CD14-positive monocyte (primary cell): ENCODE results near the gene C13orf46. TPM values are rescaled to one million over a fixed set of nuclear protein-coding genes. Genes with fewer than 3 reads are reported as not detected.

ENCODE experiments used
- DNase-seq, 3 donors: peaks; one replicate each; pipeline ENCODE4 v3.0.0-alpha.2; 2011 to 2022
- H2AFZ ChIP-seq: 2 replicates; pipeline ENCODE4 v1.6.0; 2012; ENCODE audit warnings: mild to moderate bottlenecking, low read depth, low read length, inconsistent platforms; ENCODE audit not compliant: insufficient read depth, poor library complexity, severe bottlenecking
- H3K27ac ChIP-seq, 2 donors: 1 replicate in 1 of 2; 2 replicates in 1 of 2; pipeline ENCODE4 v1.5.1; 2012 to 2013; ENCODE audit warnings: low read length in 2 of 2, control low read depth in 1 of 2, inconsistent platforms in 1 of 2, low read depth in 1 of 2, mild to moderate bottlenecking in 1 of 2
- H3K27me3 ChIP-seq, 2 donors: one replicate each; pipeline versions ENCODE4 v1.6.0 to v1.6.1; 2011 to 2013; ENCODE audit warnings: low read length in 2 of 2; ENCODE audit not compliant: control insufficient read depth in 2 of 2, insufficient read depth in 2 of 2
- H3K36me3 ChIP-seq, 2 donors: replicated peaks in 1 of 2; 1 replicate in 1 of 2; 2 replicates in 1 of 2; pipeline versions ENCODE4 v1.5.1 to v1.6.1; 2012 to 2013; ENCODE audit warnings: low read length in 2 of 2, control low read depth in 1 of 2, inconsistent platforms in 1 of 2, mild to moderate bottlenecking in 1 of 2; ENCODE audit not compliant: insufficient read depth in 2 of 2, control insufficient read depth in 1 of 2
- H3K4me1 ChIP-seq, 2 donors: 1 replicate in 1 of 2; 2 replicates in 1 of 2; pipeline versions ENCODE4 v1.5.1 to v1.6.1; 2012 to 2013; ENCODE audit warnings: low read length in 2 of 2, control low read depth in 1 of 2, inconsistent platforms in 1 of 2, mild to moderate bottlenecking in 1 of 2, moderate library complexity in 1 of 2; ENCODE audit not compliant: insufficient read depth in 2 of 2, control insufficient read depth in 1 of 2
- H3K4me2 ChIP-seq: replicated peaks from 2 replicates; pipeline ENCODE3; 2012; ENCODE audit warnings: low read length, moderate library complexity, mild to moderate bottlenecking; ENCODE audit not compliant: poor library complexity, severe bottlenecking; ENCODE audit errors: extremely low read depth
- H3K4me3 ChIP-seq, 3 experiments: fragments of 200-600 bp in 1 of 3; sonication (generic) in 1 of 3; replicated peaks in 1 of 3; 1 replicate in 2 of 3; 2 replicates in 1 of 3; pipeline ENCODE4 v1.5.1; 2011 to 2013; ENCODE audit warnings: low read length in 3 of 3, mild to moderate bottlenecking in 3 of 3, control low read depth in 2 of 3, low read depth in 2 of 3, inconsistent platforms in 1 of 3, moderate library complexity in 1 of 3
- H3K79me2 ChIP-seq: 2 replicates; pipeline ENCODE4 v1.6.0; 2012; ENCODE audit warnings: mild to moderate bottlenecking, control low read depth, inconsistent platforms, low read length, moderate library complexity; ENCODE audit not compliant: insufficient read depth
- H3K9ac ChIP-seq: 2 replicates; pipeline ENCODE4 v1.6.0; 2017; ENCODE audit warnings: low read length, mild to moderate bottlenecking; ENCODE audit not compliant: insufficient read depth, poor library complexity, severe bottlenecking
- H3K9me3 ChIP-seq, 2 donors: replicated peaks in 1 of 2; 1 replicate in 1 of 2; 2 replicates in 1 of 2; pipeline versions ENCODE4 v1.5.1 to v1.6.1; 2012 to 2013; ENCODE audit warnings: low read length in 2 of 2, control low read depth in 1 of 2; ENCODE audit not compliant: control insufficient read depth in 1 of 2, insufficient read depth in 1 of 2
- H4K20me1 ChIP-seq: 2 replicates; pipeline ENCODE4 v1.6.0; 2012; ENCODE audit warnings: mild to moderate bottlenecking, low read length, control low read depth, moderate library complexity; ENCODE audit not compliant: insufficient read depth
- H3K27ac Mint-ChIP-seq, 7 donors: one replicate each; pipeline ENCODE4 v1.8.0; 2020; ENCODE audit warnings: mild to moderate bottlenecking in 7 of 7, mixed read lengths in 7 of 7, moderate library complexity in 6 of 7, inconsistent platforms in 2 of 7
- H3K27me3 Mint-ChIP-seq, 3 donors: one replicate each; pipeline ENCODE4 v1.8.0; 2021 to 2022; ENCODE audit warnings: low read depth in 3 of 3, mild to moderate bottlenecking in 3 of 3, mixed read lengths in 3 of 3, moderate library complexity in 3 of 3, inconsistent platforms in 1 of 3
- H3K36me3 Mint-ChIP-seq, 2 donors: one replicate each; pipeline ENCODE4 v1.8.0; 2020; ENCODE audit warnings: mixed read lengths in 2 of 2, inconsistent platforms in 1 of 2, mild to moderate bottlenecking in 1 of 2
- H3K4me1 Mint-ChIP-seq: one replicate; pipeline ENCODE4 v1.8.0; 2020; ENCODE audit warnings: mild to moderate bottlenecking, mixed read lengths
- H3K4me3 Mint-ChIP-seq, 2 donors: one replicate each; pipeline ENCODE4 v1.8.0; 2020; ENCODE audit warnings: mild to moderate bottlenecking in 2 of 2, mixed read lengths in 2 of 2, moderate library complexity in 1 of 2
- H3K9me3 Mint-ChIP-seq, 7 donors: one replicate each; pipeline ENCODE4 v1.8.0; 2020 to 2022; ENCODE audit warnings: mixed read lengths in 7 of 7, mild to moderate bottlenecking in 6 of 7, moderate library complexity in 6 of 7, inconsistent platforms in 2 of 7
- CTCF ChIP-seq: fragments of 200-600 bp; IDR thresholded peaks from one replicate; pipeline ENCODE4 v1.8.0; 2022; ENCODE audit warnings: antibody characterized with exemption, mild to moderate bottlenecking
- WGBS: methylation state at CpG from one replicate; pipeline ENCODE4 v1.1.5; 2013; ENCODE audit warnings: missing lambda C conversion rate; ENCODE audit not compliant: insufficient coverage; 5-methylcytosine and 5-hydroxymethylcytosine counted together
- intact Hi-C, 2 donors: fragments of 100-400 bp; cut with micrococcal nuclease; formaldehyde crosslinking; loops; one replicate each; pipeline versions ENCODE4 v1.15.0 to v1.15.1; 2023
- polyA plus RNA-seq, 3 donors: library from polyadenylated mRNA; depleted of rRNA in 1 of 3; unstranded in 2 of 3; stranded (reverse) in 1 of 3; fragments of 300-500 nt in 2 of 3; fragments of >200 nt in 1 of 3; fragmentation: Illumina TruSeq in 2 of 3; gene quantifications; 1 replicate in 2 of 3; 2 replicates in 1 of 3; pipeline ENCODE4 v1.2.3, GENCODE V29; 2012 to 2021

Gene C13orf46
- polyA plus RNA-seq, 3 donors: 0.05 to 0.35 TPM; not detected in 1

DNA sequence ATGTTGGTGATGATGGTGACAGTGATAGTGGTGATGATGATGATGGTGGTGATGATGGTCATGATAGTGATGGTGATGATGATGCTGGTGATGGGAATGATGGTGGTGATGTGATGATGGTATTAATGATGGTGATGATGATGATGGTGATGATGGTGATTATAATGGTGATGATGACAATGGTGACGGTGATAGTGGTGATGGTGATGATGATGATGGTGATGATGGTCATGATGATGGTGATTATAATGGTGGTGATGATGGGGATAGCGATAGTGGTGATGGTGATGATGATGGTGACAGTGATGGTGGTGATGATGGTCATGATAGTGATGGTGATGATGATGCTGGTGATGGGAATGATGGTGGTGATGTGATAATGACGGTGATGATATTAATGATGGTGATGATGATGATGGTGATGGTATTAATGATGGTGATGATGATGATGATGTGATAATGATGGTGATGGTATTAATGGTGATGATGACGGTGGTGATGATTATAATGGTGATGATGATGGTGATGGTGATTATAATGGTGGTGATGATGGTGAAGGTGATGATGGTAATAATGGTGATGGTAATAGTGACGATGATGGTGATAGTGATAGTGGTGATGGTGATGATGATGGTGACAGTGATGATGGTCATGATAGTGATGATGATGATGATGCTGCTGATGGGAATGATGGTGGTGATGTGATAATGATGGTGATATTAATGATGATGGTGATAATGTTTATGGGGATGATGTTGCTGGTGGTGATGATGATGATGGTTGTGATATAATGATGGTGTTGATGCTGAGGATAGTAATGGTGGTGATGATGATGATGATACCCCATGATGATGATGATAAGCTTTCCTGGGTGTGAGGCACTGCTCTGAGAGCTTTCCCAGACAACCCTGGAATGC lies 7.7 kb downstream of the C13orf46 start:
- Histone ChIP-seq H3K4me2 (no peak overlapping the region), H3K4me1 (no peaks in the 10 kb centered on the region), H3K9ac (no peak overlapping the region), H2AFZ (no peak overlapping the region), H3K36me3 (no peaks in the 10 kb centered on the region), H3K9me3 (peaks cover 0 to 3% of the 10 kb centered on the region in 2 donors), H3K27me3 (no peaks in the 10 kb centered on the region), H3K27ac (no peak overlapping the region), H3K79me2 (no peaks in the 10 kb centered on the region), H3K4me3 (no peak overlapping the region), H4K20me1 (no peaks in the 10 kb centered on the region)
- WGBS: 99% methylated on average over 5 of the region's 5 CpGs
- no peak for TF ChIP-seq CTCF
- DNase-seq: no peak
- Mint-ChIP-seq H3K4me1 (no peaks in the 10 kb centered on the region), H3K27ac (no peak overlapping the region), H3K4me3 (no peak overlapping the region), H3K27me3 (no peaks in the 10 kb centered on the region), H3K9me3 (peaks cover 0 to 14% (median 9%) of the 10 kb centered on the region in 7 donors), H3K36me3 (peaks cover 0 to 3% of the 10 kb centered on the region in 2 donors)
- intact Hi-C loops: no loop called here

- H3K4me3 ChIP-seq: no peak overlapping the region
- Mint-ChIP-seq H3K4me3 (no peak overlapping the region), H3K27ac (no peak overlapping the region), H3K27me3 (no peaks in the 10 kb centered on the region), H3K4me1 (no peaks in the 10 kb centered on the region), H3K36me3 (peaks cover 0 to 3% of the 10 kb centered on the region in 2 donors), H3K9me3 (peaks cover 2 to 18% (median 11%) of the 10 kb centered on the region in 7 donors)
- H3K4me2 ChIP-seq: no peak overlapping the region
- no peaks in the 10 kb centered on the region for H3K36me3 ChIP-seq
- intact Hi-C loops: no loop called here
- peaks cover 2 to 6% of the 10 kb centered on the region in 2 donors for H3K9me3 ChIP-seq
- H3K4me1 ChIP-seq: no peaks in the 10 kb centered on the region
- H3K79me2 ChIP-seq: no peaks in the 10 kb centered on the region
- H2AFZ ChIP-seq: no peak overlapping the region
- TF ChIP-seq CTCF: no peak
- no peak overlapping the region for H3K9ac ChIP-seq
- H3K27me3 ChIP-seq: no peaks in the 10 kb centered on the region
- H4K20me1 ChIP-seq: no peaks in the 10 kb centered on the region
- WGBS: 100% methylated on average over 2 of the region's 2 CpGs
- H3K27ac ChIP-seq: no peak overlapping the region
- no peak for DNase-seq
Measured at GRCh38 chr13:113965383-113965874, 8.4 kb downstream of the C13orf46 start.
